HG03439 (cell line): ENCODE results near the gene DEDD.

Experiments used
- ATAC-seq: cut with Tn5 transposase; IDR thresholded peaks from one replicate; pipeline ENCODE4 v1.9.1; 2021; ENCODE audit warnings: mild to moderate bottlenecking, moderate library complexity; ENCODE audit not compliant: unreplicated experiment

DEDD gene

GRCh38 chr1:161164901-161165610, 32.6 kb upstream of the DEDD start:
- ATAC-seq: no peak

GRCh38 chr1:161163793-161164192, 31.3 kb upstream of the DEDD start:
- no peak for ATAC-seq

GRCh38 chr1:161162806-161163205, 30.3 kb upstream of the DEDD start:
- no peak for ATAC-seq

- no peak for ATAC-seq
These were observed 29.6 kb upstream of the DEDD start for GRCh38 chr1:161162052-161162451.

GRCh38 chr1:161161652-161162051, 29.2 kb upstream of the DEDD start:
- ATAC-seq: no peak

- ATAC-seq: no peak
These were observed 28.2 kb upstream of the DEDD start for GRCh38 chr1:161160671-161161145.

GRCh38 chr1:161159913-161160243, 27.4 kb upstream of the DEDD start:
- ATAC-seq: no peak

GRCh38 chr1:161159087-161159912, 26.8 kb upstream of the DEDD start, which contains the start of gene USP21:
USP21 (plus strand) TSS chr1:161159500; CDS start chr1:161160641, 1,141 bp downstream.
- ATAC-seq: peak; percentile 67

- no peak for ATAC-seq
These were observed 26.0 kb upstream of the DEDD start for GRCh38 chr1:161158316-161159010.

- ATAC-seq: no peak
These were observed 25.4 kb upstream of the DEDD start for GRCh38 chr1:161157867-161158266.

- peak; percentile 76 for ATAC-seq
These were observed 21.3 kb upstream of the DEDD start, which contains the start of gene UFC1 for GRCh38 chr1:161153682-161154337. UFC1 (plus strand) TSS chr1:161153978; CDS start chr1:161153998, 20 bp downstream.

- no peak for ATAC-seq
These were observed 20.7 kb upstream of the DEDD start for GRCh38 chr1:161153176-161153575.

- no peak for ATAC-seq
These were observed 13.4 kb upstream of the DEDD start for GRCh38 chr1:161145832-161146231.

- ATAC-seq: no peak
These were observed 8.4 kb upstream of the DEDD start for GRCh38 chr1:161140755-161141400.

GRCh38 chr1:161139766-161140165, 7.3 kb upstream of the DEDD start:
- no peak for ATAC-seq

- ATAC-seq: no peak
These were observed 6.0 kb upstream of the DEDD start for GRCh38 chr1:161138431-161138830.

GRCh38 chr1:161137881-161138280, 5.4 kb upstream of the DEDD start:
- ATAC-seq: no peak

- ATAC-seq: peak; percentile 17
These were observed 813 bp upstream of the DEDD start for GRCh38 chr1:161133220-161133740.

GRCh38 chr1:161131523-161132409, 701 bp downstream of the DEDD start:
- no peak for ATAC-seq
